ENCODE results near the gene RNASE7.

GRCh38 chr14:21023174-21023573 is 19.0 kb upstream of the RNASE7 start:
- TF ChIP-seq CTCF (conservative IDR thresholded peaks at IDR 0.05; ENCODE audit: low read length) (no peak), EZH2phosphoT487 (IDR thresholded peaks at IDR 0.05; ENCODE audit: borderline replicate concordance, low read depth, low read length) (no peak)

Measured in OCI-LY7 (cell line).